ENCODE data around the gene SLIT1.

DNA sequence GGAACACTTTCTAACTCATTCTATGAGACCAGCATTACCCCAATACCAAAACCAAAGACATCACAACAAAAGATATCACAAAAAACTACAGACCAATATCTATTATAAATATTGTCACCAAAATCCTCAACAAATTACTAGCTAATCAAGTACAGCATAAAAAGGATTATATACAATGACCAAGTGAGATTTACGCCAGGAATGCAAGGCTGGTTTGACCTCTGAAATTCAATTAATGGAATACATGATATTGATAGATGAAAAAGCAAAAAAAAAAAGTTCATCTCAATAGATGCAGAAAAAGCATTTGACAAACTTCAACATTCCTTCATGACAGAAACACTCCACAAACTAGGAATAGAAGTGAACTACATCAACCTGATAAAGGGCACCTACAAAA, 178.3 kb downstream of the SLIT1 start:
- TF ChIP-seq POLR2A (IDR thresholded peaks at IDR 0.05) = no peak
- TF ChIP-seq, protein P1, sequence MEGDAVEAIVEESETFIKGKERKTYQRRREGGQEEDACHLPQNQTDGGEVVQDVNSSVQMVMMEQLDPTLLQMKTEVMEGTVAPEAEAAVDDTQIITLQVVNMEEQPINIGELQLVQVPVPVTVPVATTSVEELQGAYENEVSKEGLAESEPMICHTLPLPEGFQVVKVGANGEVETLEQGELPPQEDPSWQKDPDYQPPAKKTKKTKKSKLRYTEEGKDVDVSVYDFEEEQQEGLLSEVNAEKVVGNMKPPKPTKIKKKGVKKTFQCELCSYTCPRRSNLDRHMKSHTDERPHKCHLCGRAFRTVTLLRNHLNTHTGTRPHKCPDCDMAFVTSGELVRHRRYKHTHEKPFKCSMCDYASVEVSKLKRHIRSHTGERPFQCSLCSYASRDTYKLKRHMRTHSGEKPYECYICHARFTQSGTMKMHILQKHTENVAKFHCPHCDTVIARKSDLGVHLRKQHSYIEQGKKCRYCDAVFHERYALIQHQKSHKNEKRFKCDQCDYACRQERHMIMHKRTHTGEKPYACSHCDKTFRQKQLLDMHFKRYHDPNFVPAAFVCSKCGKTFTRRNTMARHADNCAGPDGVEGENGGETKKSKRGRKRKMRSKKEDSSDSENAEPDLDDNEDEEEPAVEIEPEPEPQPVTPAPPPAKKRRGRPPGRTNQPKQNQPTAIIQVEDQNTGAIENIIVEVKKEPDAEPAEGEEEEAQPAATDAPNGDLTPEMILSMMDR (IDR thresholded peaks at IDR 0.05) = no peak

All from thyroid gland (tissue), 4 donors.